OCI-LY3 (cell line): Measurements from ENCODE around the gene DNAJC22.

Source experiments
- CTCF ChIP-seq: fragments of 200-600, 300-600 bp; sonication (generic); IDR thresholded peaks from 2 replicates; pipeline ENCODE4 v1.5.1; 2014; ENCODE audit warnings: antibody characterized with exemption, low read length, low read depth
- EZH2phosphoT487 ChIP-seq: fragments of 200-600 bp; shearing (Covaris generic); IDR thresholded peaks from 2 replicates; pipeline ENCODE4 v1.6.1; 2018; ENCODE audit warnings: antibody characterized with exemption, mixed run types, low read depth

GRCh38 chr12:49301760-49302159 lies 44.9 kb upstream of the DNAJC22 start:
- TF ChIP-seq CTCF: no peak
- no peak for TF ChIP-seq EZH2phosphoT487
